ENCODE results near the gene SAFB. TPM values are rescaled to one million over a fixed set of nuclear protein-coding genes. Genes with fewer than 3 reads are reported as not detected.

The SAFB gene
- total RNA-seq, 1 experiment from 2014 or later, result 143 TPM

DNA sequence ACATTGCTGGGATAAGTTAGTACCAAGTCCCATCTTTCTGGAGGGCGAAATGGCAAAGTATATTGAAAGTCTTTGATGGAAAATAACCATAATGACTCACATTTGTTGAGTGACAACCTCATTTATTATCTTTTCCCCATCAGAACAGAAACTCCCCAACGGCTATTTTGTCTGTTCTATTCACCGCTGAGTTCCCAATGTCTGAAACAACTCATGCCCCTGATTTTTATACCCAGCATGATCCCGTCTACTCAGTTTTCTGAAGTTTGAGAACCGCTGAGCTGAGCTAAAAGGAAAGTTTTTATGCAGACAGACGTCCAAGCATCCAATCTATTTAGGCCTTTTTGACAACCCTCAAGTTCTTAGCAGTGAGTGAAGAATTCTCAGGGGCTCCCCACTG is 47.3 kb upstream of the SAFB start (continued):
- TF ChIP-seq, protein P1, sequence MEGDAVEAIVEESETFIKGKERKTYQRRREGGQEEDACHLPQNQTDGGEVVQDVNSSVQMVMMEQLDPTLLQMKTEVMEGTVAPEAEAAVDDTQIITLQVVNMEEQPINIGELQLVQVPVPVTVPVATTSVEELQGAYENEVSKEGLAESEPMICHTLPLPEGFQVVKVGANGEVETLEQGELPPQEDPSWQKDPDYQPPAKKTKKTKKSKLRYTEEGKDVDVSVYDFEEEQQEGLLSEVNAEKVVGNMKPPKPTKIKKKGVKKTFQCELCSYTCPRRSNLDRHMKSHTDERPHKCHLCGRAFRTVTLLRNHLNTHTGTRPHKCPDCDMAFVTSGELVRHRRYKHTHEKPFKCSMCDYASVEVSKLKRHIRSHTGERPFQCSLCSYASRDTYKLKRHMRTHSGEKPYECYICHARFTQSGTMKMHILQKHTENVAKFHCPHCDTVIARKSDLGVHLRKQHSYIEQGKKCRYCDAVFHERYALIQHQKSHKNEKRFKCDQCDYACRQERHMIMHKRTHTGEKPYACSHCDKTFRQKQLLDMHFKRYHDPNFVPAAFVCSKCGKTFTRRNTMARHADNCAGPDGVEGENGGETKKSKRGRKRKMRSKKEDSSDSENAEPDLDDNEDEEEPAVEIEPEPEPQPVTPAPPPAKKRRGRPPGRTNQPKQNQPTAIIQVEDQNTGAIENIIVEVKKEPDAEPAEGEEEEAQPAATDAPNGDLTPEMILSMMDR (IDR thresholded peaks at IDR 0.05 in 2 of 3, conservative IDR thresholded peaks at IDR 0.05 in 1 of 3; ENCODE audit: borderline replicate concordance in 1 of 3, insufficient read depth in 1 of 3, low read depth in 2 of 3, low read length in 2 of 3), result no peak

DNA sequence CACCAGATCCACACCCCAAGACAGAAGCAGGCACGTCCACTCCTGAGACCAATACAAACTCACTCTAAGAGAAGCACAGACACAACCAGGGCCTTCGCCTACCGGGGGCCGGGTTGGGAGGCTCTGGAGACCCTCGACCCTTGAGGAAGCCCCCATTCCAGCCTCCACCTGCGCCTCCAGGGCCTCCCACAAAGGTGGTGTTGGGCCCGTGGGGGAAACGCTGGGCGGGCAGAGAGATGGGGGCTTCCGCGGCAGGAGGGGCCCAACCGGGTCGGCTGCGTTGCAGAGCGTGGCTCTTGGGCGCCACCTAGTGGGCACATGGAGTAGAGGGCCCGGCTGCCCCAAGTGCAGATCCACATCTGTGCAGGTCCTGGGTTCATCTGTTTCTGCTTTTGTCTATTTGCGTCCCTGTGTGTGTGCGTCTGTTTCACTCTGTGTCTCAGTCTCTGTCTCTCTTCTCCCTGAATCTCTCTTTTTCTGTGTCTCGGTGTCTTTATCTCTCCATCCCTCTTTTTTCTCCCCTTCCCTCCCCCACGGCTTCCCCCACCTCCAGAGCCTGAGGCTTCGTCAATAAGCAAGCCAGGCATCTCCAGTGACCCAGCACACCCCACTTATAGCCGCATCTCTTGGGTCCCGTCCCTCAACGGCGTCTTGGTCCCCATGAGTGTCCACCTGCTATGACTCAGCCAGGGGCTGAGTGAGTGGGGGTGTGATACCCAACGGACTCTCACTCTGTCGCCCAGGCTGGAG is 44.6 kb upstream of the SAFB start:
- ATAC-seq, result peak; percentile 91
- no peak overlapping the region for H3K9ac ChIP-seq (ENCODE audit: low read length)
- POLR2A ChIA-PET, result no interaction called here
- TF ChIP-seq EZH2phosphoT487 (IDR thresholded peaks at IDR 0.05; ENCODE audit: borderline replicate concordance), result no peak
- no peak for TF ChIP-seq YY1 (IDR thresholded peaks at IDR 0.05; ENCODE audit: extremely low read depth, insufficient replicate concordance, low read depth, low read length)
- no peak for TF ChIP-seq SRF (IDR thresholded peaks at IDR 0.05; ENCODE audit: low read depth)
- TF ChIP-seq TCF7L2 (IDR thresholded peaks at IDR 0.05; ENCODE audit: borderline replicate concordance, extremely low read depth, insufficient read depth, insufficient read length), result no peak
- TF ChIP-seq ZFX (IDR thresholded peaks at IDR 0.05), result no peak
- TF ChIP-seq, protein P2, sequence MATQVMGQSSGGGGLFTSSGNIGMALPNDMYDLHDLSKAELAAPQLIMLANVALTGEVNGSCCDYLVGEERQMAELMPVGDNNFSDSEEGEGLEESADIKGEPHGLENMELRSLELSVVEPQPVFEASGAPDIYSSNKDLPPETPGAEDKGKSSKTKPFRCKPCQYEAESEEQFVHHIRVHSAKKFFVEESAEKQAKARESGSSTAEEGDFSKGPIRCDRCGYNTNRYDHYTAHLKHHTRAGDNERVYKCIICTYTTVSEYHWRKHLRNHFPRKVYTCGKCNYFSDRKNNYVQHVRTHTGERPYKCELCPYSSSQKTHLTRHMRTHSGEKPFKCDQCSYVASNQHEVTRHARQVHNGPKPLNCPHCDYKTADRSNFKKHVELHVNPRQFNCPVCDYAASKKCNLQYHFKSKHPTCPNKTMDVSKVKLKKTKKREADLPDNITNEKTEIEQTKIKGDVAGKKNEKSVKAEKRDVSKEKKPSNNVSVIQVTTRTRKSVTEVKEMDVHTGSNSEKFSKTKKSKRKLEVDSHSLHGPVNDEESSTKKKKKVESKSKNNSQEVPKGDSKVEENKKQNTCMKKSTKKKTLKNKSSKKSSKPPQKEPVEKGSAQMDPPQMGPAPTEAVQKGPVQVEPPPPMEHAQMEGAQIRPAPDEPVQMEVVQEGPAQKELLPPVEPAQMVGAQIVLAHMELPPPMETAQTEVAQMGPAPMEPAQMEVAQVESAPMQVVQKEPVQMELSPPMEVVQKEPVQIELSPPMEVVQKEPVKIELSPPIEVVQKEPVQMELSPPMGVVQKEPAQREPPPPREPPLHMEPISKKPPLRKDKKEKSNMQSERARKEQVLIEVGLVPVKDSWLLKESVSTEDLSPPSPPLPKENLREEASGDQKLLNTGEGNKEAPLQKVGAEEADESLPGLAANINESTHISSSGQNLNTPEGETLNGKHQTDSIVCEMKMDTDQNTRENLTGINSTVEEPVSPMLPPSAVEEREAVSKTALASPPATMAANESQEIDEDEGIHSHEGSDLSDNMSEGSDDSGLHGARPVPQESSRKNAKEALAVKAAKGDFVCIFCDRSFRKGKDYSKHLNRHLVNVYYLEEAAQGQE (IDR thresholded peaks at IDR 0.05; ENCODE audit: low read depth), result no peak
- TF ChIP-seq, protein P3, sequence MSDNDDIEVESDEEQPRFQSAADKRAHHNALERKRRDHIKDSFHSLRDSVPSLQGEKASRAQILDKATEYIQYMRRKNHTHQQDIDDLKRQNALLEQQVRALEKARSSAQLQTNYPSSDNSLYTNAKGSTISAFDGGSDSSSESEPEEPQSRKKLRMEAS (IDR thresholded peaks at IDR 0.05), result no peak
- TF ChIP-seq ELF1 (IDR thresholded peaks at IDR 0.05; ENCODE audit: borderline replicate concordance, low read depth), result no peak
- no peak for TF ChIP-seq EGR1 (IDR thresholded peaks at IDR 0.05; ENCODE audit: low read depth)
- TF ChIP-seq JUND (IDR thresholded peaks at IDR 0.05), result no peak
- TF ChIP-seq ZNF274 (IDR thresholded peaks at IDR 0.05; ENCODE audit: low read depth, low read length), result no peak
- TF ChIP-seq, protein P1 (IDR thresholded peaks at IDR 0.05 in 2 of 3, conservative IDR thresholded peaks at IDR 0.05 in 1 of 3; ENCODE audit: borderline replicate concordance in 1 of 3, insufficient read depth in 1 of 3, low read depth in 2 of 3, low read length in 2 of 3), result peak; percentile 74 to 97 (median 92)
- no peak for TF ChIP-seq SP1 (IDR thresholded peaks at IDR 0.05; ENCODE audit: low read depth)
- 0 out of 2 replicates have a peak, but pooled peaks have one; percentile 27 for TF ChIP-seq POLR2AphosphoS5 (IDR thresholded peaks at IDR 0.05; ENCODE audit: low read depth, low read length)

More for the DNA sequence above, 44.6 kb upstream of the SAFB start:
- intact Hi-C loops (cut with micrococcal nuclease), result loop anchor here (1.0 to 5.0 kb wide), 3 partner anchors 30 to 531 kb away; no protein-coding TSS in a partner anchor
- no peaks in the 10 kb centered on the region for H3K9me2 ChIP-seq (ENCODE audit: insufficient read depth)
- no peaks in the 10 kb centered on the region for H4K20me1 ChIP-seq (ENCODE audit: insufficient read depth)
- no peaks in the 10 kb centered on the region; a peak in 1 of 4 replicates for H3K36me3 ChIP-seq (ENCODE audit: control insufficient read depth in 1 of 2, insufficient read depth in 2 of 2, low read length in 2 of 2)
- no peak overlapping the region for H3K4me3 ChIP-seq (replicated peaks in 1 of 2; ENCODE audit: low read depth in 1 of 2, low read length in 2 of 2)
- ChIA-PET RAD21 (ENCODE audit: low non-redundant PET in 1 of 2, low total read pairs in 2 of 2, uncharacterized antibody in 2 of 2, unreplicated experiment in 2 of 2) (no interaction called here), CTCF (interaction anchor here (1.1 kb wide), 1 partner anchor 30 kb away, joined by 4 read pairs; no protein-coding TSS in a partner anchor)
- H3K4me1 ChIP-seq (ENCODE audit: control insufficient read depth in 1 of 2, insufficient read depth in 2 of 2, low read length in 2 of 2), result peaks cover 0 to 6% of the 10 kb centered on the region in 2 experiments; a peak in 1 of 4 replicates
- no peak for DNase-seq (ENCODE audit: low read depth, low spot score)
- H3K79me2 ChIP-seq (ENCODE audit: insufficient read depth, low read length), result no peaks in the 10 kb centered on the region
- no peaks in the 10 kb centered on the region for H3K27me3 ChIP-seq (ENCODE audit: insufficient read depth, low read length)
- no TSS peak for BruUV-seq (replicated peaks)
- H2AFZ ChIP-seq (ENCODE audit: low read depth, low read length, poor library complexity, severe bottlenecking), result no peak overlapping the region
- H3K4me2 ChIP-seq (ENCODE audit: low read length), result peak overlapping the region; percentile 31; the same call in 1 of the 2 replicates
- H3K9me3 ChIP-seq (ENCODE audit: control insufficient read depth in 1 of 2, insufficient read depth in 1 of 2, low read depth in 1 of 2, low read length in 2 of 2), result no peaks in the 10 kb centered on the region
- no peak overlapping the region for H3K27ac ChIP-seq (ENCODE audit: low read depth, low read length)
